EL (cell line): ENCODE results near the gene TTPAL.

ENCODE experiments used
- DNase-seq: peaks from one replicate; pipeline ENCODE4 v3.0.0-alpha.2; 2016

TTPAL gene, protein sequence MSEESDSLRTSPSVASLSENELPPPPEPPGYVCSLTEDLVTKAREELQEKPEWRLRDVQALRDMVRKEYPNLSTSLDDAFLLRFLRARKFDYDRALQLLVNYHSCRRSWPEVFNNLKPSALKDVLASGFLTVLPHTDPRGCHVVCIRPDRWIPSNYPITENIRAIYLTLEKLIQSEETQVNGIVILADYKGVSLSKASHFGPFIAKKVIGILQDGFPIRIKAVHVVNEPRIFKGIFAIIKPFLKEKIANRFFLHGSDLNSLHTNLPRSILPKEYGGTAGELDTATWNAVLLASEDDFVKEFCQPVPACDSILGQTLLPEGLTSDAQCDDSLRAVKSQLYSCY

DNA sequence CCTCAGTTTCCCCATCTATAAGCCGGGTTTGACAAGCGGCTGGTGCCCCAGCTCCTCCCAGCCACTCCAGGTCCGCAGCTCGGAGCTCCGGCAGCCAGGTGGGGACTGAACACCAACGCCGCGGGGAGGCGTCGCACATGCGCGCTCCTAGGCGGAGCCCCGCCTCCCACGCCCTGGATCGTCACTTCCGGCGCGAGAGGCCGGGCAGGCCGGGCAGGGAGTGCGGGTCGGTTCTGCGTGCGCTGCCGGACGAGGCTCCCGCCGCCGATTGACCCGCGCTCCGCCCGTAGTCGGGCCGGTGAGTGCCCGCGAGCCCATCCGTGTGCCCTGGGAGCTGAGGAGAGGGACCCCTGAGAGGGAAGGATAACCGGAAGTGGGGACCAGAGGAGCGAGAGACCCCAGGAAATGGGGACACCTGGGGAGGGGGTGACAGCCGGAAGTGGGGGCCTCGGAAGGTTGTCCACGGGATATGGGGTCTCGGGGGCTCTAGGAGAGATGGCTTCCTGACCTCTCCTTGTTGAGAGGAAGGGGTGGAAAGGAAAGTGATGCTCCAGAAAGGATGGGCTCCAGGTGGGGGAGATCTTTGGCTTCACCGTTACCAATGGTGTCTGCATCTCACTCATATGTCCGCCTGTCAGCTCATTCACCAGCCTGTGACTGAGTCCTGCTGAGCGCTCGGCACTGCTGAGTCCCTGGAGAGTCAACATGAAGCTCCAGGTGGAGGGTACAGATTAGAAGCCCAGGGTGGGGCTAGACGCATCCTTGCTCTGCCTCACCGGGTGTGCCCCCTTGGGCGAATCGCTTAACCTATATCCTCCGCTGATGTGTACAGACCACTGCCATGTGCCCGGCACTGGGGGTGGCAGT, at the start of gene TTPAL:
Gene TTPAL (plus strand): TSS at position 181 of the 867 bp plus-strand sequence. CDS start 4,126 bp downstream, outside the sequence.
- DNase-seq: peak; percentile 86

DNA sequence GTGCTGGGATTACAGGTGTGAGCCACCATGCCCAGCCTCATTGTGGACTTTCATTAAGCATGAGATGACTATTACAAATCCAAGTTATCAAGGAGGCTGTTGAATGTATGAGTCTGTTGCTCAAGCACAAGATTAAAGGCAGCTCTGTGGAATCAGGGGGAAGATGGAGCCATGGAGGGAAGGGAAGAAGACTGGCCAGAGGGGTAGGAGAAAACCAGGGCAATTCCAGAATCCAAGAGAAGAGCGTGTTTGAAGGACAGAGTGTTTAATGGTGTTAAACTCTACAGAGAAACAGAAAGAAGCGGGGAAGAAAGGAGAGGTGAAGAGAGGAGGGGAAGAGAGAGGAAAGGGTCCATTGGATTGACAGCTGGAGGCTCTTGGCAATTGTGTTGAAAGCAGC, 49.8 kb upstream of the TTPAL start:
- DNase-seq: no peak

DNA sequence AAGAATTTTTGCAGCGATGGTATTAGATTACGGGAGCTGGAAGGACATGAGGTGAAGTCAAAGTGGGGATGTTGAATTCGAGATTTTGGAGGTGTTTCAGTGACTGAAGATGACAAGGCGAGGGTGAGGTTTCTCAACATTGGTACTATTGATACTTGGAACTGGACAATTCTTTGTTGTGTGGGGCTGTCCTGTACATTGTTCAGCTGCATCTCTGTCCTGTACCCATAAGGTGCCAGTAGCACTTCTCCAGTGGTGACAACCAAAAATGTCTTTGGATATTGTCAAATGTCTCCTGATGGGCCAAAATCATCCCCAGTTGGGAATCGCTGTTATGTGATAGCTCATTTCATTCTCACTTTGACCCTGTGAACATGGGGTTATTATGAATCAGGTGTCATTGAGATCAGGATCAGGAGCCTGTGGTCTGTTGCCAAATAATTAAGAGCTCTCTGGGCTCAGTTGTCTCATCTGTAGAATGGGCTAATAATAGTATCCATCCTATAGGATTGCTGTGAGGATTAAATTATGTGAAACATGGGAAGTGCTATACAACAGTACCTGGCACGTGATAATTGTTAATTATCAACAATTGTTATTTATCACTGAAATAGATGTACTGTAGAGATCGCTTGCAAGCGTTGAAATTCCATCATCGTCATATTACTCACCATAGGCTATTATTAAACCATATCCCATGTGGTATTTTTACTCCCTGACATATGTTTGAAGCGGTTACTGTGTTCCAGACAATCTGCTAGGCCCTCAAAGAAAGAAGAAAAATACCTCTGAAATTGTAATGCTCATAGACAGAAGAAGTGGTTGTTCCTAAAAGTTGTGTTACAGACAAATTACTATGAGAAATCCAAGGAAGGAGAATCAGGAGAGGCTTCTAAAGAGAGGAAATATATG, 48.5 kb upstream of the TTPAL start:
- DNase-seq: no peak

DNA sequence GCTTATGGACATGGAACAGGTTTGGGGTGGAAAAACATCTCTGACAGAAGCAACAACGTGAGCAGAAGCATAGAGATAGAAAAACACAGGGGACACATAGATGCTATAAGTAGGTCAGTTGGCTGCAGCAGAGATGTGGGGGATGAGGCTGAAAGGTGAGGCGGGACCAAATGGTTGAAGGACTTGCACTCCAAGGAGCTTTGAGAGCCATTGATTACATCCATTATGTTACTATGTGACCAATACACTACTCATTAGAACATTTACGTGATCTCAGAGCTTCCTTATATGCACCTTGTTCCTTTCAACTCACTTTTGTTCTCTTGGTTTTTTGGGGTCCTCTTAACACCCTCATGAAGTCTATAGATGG, 47.9 kb upstream of the TTPAL start:
- no peak for DNase-seq

DNA sequence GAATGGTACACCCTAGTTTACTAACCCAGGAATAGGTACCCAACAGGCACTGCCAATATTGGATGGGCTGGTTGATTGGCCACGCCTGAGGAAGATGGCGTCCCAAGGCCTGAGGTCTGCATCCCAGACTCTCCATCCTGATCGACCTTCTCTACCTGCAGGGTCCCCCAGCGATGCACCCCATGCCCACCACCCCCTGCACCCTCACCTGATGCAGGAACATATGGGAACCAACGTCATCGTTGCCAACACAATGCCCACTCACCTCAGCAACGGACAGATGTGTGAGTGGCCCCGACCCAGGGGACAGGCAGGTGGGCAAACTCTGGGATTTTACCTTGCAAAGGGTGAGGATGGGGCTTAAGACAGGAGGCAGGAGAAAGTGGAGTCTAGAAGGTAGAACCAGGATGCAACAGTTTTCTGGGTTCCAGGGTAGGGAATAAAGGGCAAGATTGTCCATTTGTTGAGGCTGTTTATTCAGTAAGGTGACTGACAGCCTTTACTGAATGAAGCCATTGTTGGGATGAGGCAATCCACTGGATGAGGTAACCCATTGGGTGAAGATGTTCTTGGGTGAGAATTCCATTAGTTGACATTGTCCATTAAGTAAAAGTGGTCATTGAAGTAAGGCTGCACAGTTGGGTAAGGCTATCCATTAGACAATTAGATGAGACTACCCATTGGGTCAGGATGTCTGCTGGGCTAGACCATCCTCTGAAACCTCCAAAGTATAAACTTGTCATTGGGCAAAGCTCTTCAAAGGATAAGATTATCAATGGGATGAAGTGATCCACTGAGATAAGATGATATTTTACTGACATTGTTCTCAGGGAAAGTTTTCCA, 47.3 kb upstream of the TTPAL start:
- no peak for DNase-seq

DNA sequence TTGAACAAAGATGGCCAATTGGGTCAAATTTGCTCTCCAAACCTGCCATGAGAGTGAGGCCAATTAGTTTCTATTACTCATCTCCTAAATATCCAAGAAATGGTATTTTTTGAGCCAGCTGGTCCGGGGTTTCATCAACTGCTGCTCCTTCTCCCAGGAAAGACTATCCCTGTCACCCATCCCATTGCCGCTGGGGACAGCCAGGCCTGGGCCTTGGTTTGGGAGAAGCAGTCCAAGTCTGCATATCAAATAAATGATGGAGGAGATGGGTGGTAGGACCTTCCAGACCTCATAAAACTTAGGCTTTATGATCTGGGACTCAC, 46.7 kb upstream of the TTPAL start:
- peak; percentile 26 for DNase-seq

DNA sequence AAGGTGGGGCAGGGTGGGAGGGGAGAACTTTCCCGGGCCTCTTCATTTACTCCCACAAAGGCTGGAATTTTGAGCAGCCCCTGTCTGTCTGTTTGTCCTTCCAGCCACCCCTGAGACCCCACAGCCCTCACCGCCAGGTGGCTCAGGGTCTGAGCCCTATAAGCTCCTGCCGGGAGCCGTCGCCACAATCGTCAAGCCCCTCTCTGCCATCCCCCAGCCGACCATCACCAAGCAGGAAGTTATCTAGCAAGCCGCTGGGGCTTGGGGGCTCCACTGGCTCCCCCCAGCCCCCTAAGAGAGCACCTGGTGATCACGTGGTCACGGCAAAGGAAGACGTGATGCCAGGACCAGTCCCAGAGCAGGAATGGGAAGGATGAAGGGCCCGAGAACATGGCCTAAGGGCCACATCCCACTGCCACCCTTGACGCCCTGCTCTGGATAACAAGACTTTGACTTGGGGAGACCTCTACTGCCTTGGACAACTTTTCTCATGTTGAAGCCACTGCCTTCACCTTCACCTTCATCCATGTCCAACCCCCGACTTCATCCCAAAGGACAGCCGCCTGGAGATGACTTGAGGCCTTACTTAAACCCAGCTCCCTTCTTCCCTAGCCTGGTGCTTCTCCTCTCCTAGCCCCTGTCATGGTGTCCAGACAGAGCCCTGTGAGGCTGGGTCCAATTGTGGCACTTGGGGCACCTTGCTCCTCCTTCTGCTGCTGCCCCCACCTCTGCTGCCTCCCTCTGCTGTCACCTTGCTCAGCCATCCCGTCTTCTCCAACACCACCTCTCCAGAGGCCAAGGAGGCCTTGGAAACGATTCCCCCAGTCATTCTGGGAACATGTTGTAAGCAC, 46.0 kb upstream of the TTPAL start:
- DNase-seq: no peak

DNA sequence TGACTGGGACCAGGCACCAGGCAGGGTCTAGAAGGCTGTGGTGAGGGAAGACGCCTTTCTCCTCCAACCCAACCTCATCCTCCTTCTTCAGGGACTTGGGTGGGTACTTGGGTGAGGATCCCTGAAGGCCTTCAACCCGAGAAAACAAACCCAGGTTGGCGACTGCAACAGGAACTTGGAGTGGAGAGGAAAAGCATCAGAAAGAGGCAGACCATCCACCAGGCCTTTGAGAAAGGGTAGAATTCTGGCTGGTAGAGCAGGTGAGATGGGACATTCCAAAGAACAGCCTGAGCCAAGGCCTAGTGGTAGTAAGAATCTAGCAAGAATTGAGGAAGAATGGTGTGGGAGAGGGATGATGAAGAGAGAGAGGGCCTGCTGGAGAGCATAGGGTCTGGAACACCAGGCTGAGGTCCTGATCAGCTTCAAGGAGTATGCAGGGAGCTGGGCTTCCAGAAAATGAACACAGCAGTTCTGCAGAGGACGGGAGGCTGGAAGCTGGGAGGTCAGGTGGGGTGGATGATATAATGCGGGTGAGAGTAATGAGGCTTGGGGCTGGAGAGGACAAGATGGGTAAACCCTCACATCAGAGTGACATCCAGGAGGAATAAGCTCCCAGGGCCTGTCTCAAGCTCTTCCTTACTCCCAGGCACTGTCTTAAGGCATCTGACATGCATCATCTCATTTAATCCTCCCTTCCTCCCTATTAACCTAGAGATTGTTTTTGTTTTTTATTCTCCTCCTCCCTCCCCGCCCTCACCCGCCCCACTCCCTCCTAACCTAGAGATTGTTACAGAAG, 45.2 kb upstream of the TTPAL start:
- DNase-seq: no peak

DNA sequence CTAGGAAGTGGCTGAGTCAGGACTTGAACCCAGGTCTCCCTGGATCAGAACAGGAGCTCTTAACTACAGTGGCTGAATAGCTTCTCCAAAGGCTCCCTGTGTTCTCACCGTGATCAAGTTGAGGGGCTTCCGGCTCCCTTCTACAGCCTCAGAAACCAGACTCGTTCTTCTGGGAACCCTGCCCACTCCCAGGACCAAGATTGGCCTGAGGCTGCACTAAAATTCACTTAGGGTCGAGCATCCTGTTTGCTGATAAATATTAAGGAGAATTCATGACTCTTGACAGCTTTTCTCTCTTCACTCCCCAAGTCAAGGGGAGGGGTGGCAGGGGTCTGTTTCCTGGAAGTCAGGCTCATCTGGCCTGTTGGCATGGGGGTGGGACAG, 44.6 kb upstream of the TTPAL start:
- no peak for DNase-seq

DNA sequence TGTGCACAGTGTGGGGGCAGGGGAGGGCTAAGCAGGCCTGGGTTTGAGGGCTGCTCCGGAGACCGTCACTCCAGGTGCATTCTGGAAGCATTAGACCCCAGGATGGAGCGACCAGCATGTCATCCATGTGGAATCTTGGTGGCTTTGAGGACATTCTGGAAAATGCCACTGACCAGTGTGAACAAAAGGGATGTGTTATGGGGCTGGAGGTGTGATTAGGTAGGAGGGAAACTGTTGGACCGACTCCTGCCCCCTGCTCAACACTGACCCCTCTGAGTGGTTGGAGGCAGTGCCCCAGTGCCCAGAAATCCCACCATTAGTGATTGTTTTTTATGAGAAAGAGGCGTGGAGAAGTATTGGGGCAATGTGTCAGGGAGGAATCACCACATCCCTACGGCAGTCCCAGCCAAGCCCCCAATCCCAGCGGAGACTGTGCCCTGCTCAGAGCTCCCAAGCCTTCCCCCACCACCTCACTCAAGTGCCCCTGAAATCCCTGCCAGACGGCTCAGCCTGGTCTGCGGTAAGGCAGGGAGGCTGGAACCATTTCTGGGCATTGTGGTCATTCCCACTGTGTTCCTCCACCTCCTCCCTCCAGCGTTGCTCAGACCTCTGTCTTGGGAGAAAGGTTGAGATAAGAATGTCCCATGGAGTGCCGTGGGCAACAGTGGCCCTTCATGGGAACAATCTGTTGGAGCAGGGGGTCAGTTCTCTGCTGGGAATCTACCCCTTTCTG, 44.0 kb upstream of the TTPAL start:
- DNase-seq: no peak

DNA sequence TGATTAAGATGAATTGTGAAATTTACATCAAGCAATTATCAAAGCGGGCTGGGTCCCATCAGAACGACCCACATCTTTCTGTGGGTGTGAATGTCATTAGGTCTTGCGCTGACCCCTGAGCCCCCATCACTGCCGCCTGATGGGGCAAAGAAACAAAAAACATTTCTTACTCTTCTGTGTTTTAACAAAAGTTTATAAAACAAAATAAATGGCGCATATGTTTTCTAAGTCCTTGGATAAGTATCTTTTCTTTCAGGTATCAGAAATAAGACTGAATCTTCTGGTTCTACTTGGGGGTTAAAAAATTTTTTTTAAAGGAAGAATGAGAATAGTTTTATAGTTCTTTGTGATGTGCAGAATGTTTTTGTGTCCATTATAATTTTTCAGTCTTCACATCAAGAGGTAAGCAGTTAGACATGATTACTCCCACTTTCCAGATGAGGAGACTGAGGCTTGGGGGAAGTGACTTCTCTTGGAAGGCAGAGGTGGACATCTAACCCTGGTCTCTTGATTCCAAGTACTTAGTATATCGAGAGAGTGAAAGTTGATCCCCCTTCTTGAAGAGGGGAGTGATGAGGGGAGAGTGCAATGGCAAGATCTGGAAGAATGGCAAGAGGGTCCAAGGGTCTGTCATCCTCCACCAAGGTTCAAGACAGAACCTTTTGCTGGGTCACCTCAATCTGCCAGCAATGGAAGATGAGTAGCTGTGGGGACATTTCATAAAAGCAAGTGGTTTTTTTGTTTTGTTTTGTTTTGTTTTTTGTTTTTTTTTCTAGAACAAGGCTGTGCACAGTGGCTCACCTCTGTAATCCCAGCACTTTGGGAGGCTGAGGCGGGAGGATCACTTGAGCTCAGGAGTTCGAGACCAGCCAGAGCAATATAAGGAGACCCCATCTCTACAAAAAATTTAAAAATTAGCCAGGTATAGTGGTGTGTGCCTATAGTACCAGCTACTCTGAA, 42.8 kb upstream of the TTPAL start:
- DNase-seq: no peak

DNA sequence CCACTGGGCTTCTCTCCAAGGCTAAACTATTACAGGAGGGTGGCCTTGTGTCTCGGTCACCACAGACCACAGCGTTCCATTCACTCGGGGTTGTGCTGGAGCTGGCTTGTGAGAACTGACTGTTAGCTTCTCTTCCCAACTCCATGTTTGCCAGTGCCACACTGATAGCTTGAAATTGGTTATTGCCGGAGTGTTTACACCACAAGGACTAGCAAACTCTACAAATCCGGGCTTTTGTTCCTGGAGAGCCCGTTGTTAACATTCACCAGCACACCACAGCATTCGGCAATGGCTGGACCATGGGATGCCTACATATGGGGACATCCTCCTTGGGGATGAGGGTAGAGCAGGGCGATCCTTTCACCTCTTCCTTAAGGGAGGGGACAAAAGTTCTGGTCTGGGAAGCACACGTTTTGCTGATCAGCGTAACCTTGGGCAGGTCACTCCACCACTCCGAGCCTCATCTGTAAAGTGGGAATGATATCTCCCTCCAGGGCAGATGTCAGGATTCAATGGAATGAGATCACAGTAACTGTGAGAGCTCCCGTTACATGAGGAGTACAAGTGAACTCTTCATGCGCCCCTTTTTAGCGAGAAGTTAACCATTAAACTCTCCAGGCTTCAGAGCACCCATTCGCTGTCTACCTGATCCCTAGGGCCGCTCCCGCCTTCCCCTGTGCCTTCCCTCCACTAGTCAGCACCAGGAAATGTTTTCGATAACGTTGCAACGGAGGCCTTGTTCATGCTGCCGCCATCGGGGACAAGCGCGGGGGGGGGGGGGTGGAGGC, 41.7 kb upstream of the TTPAL start:
- no peak for DNase-seq

DNA sequence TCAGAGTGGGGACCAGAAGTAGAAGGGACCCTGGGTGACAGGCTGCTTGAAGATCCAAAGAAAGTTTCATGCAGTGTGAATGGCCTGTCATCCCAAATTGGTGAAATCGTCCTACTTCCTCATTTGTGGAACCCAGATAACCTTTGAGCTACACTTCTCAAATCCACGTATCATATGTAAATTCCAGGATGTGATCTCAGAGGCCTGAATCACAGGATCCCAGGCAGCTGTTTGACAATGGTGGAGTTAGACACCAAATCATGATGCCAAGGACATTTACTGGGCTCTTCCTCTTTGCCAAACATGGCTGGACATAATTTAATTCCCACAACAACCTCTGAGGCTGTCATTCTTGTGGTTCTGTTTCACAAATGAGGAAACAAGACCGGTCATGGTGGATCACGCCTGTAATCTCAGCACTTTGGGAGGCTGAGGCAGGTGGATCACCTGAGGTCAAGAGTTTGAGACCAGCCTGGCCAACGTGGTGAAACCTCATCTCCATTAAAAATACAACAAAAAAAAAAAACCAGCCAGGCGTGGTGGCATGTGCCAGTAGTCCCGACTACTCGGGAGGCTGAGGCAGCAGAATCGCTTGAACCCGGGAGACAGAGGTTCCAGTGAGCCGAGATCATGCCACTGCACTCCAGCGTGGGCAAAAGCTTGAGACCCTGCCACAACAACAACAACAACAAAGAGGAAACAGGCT, 39.9 kb upstream of the TTPAL start:
- DNase-seq: no peak

DNA sequence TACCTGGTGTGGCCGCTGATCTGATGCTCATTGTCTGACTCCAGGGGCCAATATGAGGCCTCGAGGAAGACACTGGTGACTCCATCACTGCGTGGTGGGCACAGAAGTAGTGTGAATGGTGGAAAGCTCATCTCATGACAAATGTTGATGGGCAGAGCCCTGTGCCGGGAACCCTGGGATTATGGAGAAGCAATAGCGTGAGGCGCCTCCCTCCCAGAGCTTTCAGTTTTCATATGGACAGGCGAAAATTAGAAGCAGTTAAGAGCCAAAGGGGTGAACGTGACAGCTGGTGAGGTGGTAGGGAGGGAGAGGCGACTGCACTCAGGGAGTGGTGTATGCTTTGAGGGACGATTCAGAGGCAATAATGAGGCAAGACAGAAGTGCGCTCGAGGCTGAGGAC, 39.3 kb upstream of the TTPAL start:
- no peak for DNase-seq

DNA sequence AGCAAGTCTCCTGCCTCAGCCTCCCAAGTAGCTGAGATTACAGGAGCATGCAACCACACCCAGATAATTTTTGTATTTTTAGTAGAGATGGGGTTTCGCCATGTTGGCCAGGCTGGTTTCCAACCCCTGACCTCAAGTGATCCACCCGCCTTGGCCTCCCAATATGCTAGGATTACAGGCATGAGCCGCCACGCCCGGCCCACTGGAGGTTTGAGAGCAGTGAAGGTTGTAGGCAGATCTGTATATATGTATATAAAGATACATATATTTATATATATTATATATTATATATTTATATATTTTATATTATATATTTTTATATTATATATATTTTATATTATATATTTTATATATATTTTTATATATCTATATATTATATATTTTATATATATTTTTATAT, 38.2 kb upstream of the TTPAL start:
- no peak for DNase-seq

DNA sequence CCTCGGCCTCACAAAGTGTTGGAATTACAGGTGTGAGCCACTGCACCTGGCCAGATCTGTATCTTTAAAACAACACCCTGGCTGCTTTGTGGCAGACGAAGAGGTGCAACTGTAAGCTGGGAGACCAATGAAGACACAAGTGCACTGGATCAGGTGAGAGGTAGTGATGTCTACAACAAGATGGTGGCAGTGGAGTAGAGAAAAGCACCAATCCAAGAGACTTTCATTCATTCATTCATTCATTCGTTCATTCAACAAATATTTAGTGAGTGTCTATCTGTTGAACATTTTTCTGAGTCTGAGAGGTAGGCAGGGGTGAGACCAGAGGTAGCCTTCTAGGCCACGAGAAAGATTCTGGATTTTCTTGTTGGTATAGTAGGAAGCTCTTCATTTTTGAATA, 36.9 kb upstream of the TTPAL start:
- no peak for DNase-seq

DNA sequence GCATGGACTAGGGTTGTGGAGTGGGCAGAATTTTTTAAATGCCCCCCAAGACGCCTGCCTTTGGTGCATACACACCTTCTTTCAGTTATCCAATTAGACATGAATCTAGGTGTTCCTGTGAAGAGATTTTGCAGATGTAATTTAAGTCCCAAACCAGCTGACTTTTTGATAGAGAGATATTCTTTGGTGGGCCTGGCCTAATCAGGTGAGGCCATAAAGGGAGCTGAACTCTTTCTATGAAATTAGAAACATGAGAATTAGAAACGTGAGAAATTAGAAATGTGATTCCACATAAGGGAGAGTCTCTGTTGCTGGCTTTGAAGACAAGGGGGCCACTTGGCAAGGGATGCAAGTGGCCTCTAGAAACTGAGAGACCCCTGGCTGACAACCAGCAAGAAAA, 36.4 kb upstream of the TTPAL start:
- no peak for DNase-seq
